C4-2B (cell line): Measurements from ENCODE around the gene SELENOW.
"Not testable (repeated sequence)": the region's sequence is repeated elsewhere in the genome, so short reads cannot be mapped to it uniquely, and the experiment has no call there.

Experiments used
- H3K27ac ChIP-seq: fragments of 450-650 bp; 2 replicates; pipeline ENCODE4 v1.5.1; 2017
- ZFX ChIP-seq: fragments of 450-650 bp; IDR thresholded peaks from 2 replicates; pipeline ENCODE4 v1.6.1; 2017
- TF ChIP-seq, protein P1 (sequence below): fragments of 450-650 bp; conservative IDR thresholded peaks from 2 replicates; pipeline ENCODE4 v1.5.1; 2017; ENCODE audit warnings: mild to moderate bottlenecking

Gene SELENOW

GRCh38 chr19:47778954-47779351 is 450 bp downstream of the SELENOW start:
- peak overlapping the region; percentile 92 for H3K27ac ChIP-seq
- TF ChIP-seq, protein P1, sequence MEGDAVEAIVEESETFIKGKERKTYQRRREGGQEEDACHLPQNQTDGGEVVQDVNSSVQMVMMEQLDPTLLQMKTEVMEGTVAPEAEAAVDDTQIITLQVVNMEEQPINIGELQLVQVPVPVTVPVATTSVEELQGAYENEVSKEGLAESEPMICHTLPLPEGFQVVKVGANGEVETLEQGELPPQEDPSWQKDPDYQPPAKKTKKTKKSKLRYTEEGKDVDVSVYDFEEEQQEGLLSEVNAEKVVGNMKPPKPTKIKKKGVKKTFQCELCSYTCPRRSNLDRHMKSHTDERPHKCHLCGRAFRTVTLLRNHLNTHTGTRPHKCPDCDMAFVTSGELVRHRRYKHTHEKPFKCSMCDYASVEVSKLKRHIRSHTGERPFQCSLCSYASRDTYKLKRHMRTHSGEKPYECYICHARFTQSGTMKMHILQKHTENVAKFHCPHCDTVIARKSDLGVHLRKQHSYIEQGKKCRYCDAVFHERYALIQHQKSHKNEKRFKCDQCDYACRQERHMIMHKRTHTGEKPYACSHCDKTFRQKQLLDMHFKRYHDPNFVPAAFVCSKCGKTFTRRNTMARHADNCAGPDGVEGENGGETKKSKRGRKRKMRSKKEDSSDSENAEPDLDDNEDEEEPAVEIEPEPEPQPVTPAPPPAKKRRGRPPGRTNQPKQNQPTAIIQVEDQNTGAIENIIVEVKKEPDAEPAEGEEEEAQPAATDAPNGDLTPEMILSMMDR = no peak

- TF ChIP-seq, protein P1 = no peak
- TF ChIP-seq ZFX = no peak
- peak overlapping the region; percentile 92 for H3K27ac ChIP-seq
Observed at GRCh38 chr19:47779524-47780214, 1.2 kb downstream of the SELENOW start.

GRCh38 chr19:47780215-47780551 is 1.7 kb downstream of the SELENOW start:
- no peak overlapping the region; the same call in 1 of the 2 replicates for H3K27ac ChIP-seq
- no peak for TF ChIP-seq ZFX
- TF ChIP-seq, protein P1 = no peak

GRCh38 chr19:47781590-47782262 is 3.2 kb downstream of the SELENOW start:
- TF ChIP-seq ZFX = no peak
- TF ChIP-seq, protein P1 = no peak
- H3K27ac ChIP-seq = no peak overlapping the region

DNA sequence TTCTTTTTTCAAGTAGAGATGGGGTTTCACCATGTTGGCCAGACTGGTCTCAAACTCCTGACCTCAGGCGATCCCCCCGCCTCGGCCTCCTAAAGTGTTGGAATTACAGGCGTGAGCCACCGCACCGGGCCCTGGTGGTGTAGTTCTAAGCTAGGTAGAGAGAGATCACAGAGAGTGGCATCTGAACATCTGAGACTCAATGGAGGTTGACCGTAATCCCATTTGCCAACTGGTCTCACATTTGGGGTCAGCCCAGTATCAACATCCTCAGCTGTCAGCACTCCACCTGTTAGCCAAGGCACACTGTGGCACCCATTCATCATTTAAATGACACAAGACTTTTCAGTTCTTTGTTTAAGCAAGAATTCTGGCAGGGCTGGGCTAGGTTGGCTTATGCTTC is 8.1 kb downstream of the SELENOW start:
- no peak for TF ChIP-seq ZFX
- TF ChIP-seq, protein P1 = no peak
- no peak overlapping the region for H3K27ac ChIP-seq

GRCh38 chr19:47787307-47787706 is 8.8 kb downstream of the SELENOW start:
- H3K27ac ChIP-seq = not testable (repeated sequence)

DNA sequence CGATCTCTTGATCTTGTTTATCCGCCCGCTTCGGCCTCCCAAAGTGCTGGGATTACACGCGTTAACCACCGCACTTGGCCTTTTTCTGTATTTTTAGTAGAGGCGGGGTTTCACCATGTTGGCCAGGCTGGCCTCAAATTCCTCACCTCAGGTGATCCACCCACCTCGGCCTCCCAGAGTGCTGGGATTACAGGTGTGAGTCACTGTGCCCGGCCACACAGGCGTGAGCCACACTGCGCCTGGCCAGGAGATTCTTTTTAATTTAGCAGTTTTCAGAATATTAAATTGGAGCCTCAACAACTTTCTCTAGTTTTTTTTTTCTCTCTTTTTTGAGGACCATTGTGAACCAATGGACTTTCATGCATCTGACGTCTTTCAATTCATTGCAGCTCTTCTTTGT is 11.3 kb downstream of the SELENOW start:
- H3K27ac ChIP-seq = not testable (repeated sequence)

- H3K27ac ChIP-seq = no peak overlapping the region
Observed at GRCh38 chr19:47790398-47790814, 11.9 kb downstream of the SELENOW start.

More at GRCh38 chr19:47790398-47790814, 11.9 kb downstream of the SELENOW start:
- TF ChIP-seq, protein P1 = peak; percentile 80
- no peak for TF ChIP-seq ZFX
